ENCODE measurements around the gene FOXA3. TPM values are rescaled to one million over a fixed set of nuclear protein-coding genes. Genes with fewer than 3 reads are reported as not detected.

Gene FOXA3
- total and polyA plus RNA-seq, 2 experiments from 2014 or later: 11.1 to 17.5 TPM

DNA sequence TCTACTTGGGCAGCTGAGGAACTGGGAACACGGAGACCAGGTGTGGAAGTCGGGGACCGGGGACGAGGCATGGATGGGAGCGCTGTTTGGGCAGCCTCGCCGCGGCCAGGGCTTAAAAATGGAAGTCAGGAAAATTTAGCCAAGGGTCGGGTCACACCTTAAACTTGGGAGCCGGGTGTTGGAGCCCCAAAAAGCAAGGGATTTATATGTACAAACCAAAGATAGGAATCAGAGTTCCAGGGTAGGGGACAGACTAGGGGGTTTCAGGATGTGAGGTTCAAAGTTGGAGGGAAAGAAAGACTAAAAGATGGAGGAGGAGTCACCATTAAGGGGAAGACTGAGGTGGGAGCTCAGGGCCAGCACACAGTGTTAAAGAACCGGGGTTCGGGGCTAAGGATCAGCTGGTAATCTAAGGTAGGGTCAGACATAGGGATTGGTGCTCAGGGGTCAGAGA lies 530 bp downstream of the FOXA3 start (continued):
- TF ChIP-seq, protein P1, sequence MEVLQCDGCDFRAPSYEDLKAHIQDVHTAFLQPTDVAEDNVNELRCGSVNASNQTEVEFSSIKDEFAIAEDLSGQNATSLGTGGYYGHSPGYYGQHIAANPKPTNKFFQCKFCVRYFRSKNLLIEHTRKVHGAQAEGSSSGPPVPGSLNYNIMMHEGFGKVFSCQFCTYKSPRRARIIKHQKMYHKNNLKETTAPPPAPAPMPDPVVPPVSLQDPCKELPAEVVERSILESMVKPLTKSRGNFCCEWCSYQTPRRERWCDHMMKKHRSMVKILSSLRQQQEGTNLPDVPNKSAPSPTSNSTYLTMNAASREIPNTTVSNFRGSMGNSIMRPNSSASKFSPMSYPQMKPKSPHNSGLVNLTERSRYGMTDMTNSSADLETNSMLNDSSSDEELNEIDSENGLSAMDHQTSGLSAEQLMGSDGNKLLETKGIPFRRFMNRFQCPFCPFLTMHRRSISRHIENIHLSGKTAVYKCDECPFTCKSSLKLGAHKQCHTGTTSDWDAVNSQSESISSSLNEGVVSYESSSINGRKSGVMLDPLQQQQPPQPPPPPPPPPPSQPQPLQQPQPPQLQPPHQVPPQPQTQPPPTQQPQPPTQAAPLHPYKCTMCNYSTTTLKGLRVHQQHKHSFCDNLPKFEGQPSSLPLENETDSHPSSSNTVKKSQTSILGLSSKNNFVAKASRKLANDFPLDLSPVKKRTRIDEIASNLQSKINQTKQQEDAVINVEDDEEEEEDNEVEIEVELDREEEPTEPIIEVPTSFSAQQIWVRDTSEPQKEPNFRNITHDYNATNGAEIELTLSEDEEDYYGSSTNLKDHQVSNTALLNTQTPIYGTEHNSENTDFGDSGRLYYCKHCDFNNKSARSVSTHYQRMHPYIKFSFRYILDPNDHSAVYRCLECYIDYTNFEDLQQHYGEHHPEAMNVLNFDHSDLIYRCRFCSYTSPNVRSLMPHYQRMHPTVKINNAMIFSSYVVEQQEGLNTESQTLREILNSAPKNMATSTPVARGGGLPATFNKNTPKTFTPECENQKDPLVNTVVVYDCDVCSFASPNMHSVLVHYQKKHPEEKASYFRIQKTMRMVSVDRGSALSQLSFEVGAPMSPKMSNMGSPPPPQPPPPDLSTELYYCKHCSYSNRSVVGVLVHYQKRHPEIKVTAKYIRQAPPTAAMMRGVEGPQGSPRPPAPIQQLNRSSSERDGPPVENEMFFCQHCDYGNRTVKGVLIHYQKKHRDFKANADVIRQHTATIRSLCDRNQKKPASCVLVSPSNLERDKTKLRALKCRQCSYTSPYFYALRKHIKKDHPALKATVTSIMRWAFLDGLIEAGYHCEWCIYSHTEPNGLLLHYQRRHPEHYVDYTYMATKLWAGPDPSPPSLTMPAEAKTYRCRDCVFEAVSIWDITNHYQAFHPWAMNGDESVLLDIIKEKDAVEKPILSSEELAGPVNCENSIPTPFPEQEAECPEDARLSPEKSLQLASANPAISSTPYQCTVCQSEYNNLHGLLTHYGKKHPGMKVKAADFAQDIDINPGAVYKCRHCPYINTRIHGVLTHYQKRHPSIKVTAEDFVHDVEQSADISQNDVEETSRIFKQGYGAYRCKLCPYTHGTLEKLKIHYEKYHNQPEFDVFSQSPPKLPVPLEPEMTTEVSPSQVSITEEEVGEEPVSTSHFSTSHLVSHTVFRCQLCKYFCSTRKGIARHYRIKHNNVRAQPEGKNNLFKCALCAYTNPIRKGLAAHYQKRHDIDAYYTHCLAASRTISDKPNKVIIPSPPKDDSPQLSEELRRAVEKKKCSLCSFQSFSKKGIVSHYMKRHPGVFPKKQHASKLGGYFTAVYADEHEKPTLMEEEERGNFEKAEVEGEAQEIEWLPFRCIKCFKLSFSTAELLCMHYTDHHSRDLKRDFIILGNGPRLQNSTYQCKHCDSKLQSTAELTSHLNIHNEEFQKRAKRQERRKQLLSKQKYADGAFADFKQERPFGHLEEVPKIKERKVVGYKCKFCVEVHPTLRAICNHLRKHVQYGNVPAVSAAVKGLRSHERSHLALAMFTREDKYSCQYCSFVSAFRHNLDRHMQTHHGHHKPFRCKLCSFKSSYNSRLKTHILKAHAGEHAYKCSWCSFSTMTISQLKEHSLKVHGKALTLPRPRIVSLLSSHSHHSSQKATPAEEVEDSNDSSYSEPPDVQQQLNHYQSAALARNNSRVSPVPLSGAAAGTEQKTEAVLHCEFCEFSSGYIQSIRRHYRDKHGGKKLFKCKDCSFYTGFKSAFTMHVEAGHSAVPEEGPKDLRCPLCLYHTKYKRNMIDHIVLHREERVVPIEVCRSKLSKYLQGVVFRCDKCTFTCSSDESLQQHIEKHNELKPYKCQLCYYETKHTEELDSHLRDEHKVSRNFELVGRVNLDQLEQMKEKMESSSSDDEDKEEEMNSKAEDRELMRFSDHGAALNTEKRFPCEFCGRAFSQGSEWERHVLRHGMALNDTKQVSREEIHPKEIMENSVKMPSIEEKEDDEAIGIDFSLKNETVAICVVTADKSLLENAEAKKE (CRISPR knock-in tag; IDR thresholded peaks at IDR 0.05): no peak
- TF ChIP-seq NANOG (IDR thresholded peaks at IDR 0.05; ENCODE audit: borderline replicate concordance) (no peak), EZH2 (IDR thresholded peaks at IDR 0.05; ENCODE audit: low read depth, unreplicated experiment) (no peak), JUNB (IDR thresholded peaks at IDR 0.05; ENCODE audit: unreplicated experiment) (no peak)
- TF ChIP-seq, protein P2, sequence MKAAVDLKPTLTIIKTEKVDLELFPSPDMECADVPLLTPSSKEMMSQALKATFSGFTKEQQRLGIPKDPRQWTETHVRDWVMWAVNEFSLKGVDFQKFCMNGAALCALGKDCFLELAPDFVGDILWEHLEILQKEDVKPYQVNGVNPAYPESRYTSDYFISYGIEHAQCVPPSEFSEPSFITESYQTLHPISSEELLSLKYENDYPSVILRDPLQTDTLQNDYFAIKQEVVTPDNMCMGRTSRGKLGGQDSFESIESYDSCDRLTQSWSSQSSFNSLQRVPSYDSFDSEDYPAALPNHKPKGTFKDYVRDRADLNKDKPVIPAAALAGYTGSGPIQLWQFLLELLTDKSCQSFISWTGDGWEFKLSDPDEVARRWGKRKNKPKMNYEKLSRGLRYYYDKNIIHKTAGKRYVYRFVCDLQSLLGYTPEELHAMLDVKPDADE (IDR thresholded peaks at IDR 0.05): no peak

DNA sequence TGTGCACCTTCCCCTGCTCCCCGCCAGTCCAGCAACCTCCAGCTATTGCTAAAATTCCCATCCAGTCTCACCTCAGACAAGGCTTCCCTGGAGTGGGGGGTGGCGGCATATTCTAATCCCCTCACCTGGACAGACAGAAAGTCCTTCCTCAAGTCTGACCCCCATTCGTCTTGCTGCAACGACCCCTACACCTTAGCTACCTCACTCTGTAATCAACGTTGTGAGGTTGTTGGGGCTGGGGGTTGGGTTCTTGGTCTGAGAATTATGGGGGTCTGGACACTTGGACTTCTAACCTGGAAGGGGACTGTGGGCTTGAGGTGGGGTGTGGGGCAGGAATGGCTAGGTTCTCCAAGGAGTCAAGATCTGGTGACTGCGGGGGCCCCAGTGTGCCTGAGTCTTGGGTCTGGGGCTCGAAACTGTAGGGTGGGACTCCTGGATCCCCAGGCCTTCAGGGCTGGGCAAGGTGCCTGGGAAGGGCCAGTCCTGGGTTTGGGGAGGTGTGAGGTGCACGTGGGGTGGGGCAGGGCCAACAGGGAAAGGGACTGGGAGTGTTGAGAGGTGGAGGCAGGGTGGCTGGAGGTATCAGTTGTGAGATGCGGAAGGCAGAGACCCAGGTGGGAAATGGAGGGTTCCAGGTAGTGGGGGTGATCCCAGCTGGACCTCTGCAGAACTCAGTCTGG lies 1.3 kb downstream of the FOXA3 start:
- H3K27ac ChIP-seq (ENCODE audit: low read depth): no peak overlapping the region
- H3K4me3 ChIP-seq: peak overlapping the region; percentile 63
- Mint-ChIP-seq H3K27me3 (ENCODE audit: insufficient read depth, low read depth, poor library complexity) (peaks cover 30% of the 10 kb centered on the region), H3K4me3 (peak overlapping the region; percentile 95), H3K36me3 (ENCODE audit: low read depth) (peaks cover 13% of the 10 kb centered on the region), H3K27ac (no peak overlapping the region), H3K4me1 (peaks cover 36% of the 10 kb centered on the region), H3K9me3 (no peaks in the 10 kb centered on the region)
- no peaks in the 10 kb centered on the region for H3K36me3 ChIP-seq (ENCODE audit: insufficient read depth)
- H3K79me2 ChIP-seq (replicated peaks; ENCODE audit: insufficient read depth): peaks cover 67% of the 10 kb centered on the region
- no peaks in the 10 kb centered on the region for H3K9me2 ChIP-seq (ENCODE audit: insufficient read depth)
- no peak overlapping the region for H2AFZ ChIP-seq
- H4K20me1 ChIP-seq (replicated peaks; ENCODE audit: insufficient read depth): peaks cover 9% of the 10 kb centered on the region; the same call in 1 of the 2 replicates
- H3K4me1 ChIP-seq (ENCODE audit: insufficient read depth): peaks cover 29% of the 10 kb centered on the region
- 0 out of 2 replicates have a peak, but pooled peaks cover 2% of the 10 kb centered on the region for H3F3A ChIP-seq (replicated peaks; ENCODE audit: low read depth)
- TF ChIP-seq, protein P2 (IDR thresholded peaks at IDR 0.05): no peak
- ATAC-seq: no peak
- peak overlapping the region; percentile 96 for H3K4me2 ChIP-seq
- no peak for DNase-seq (ENCODE audit: low spot score)
- H3K27me3 ChIP-seq (ENCODE audit: insufficient read depth): no peaks in the 10 kb centered on the region
